Activated CD4-positive, alpha-beta T cell treated with anti-CD3 and anti-CD28 coated beads for 4 hours (primary cell): ENCODE results near the gene PCNT.
"Not testable (repeated sequence)": the region's sequence is repeated elsewhere in the genome, so short reads cannot be mapped to it uniquely, and the experiment has no call there.

ENCODE experiments used
- DNase-seq, 2 donors: peaks; one replicate each; pipeline ENCODE4 v3.0.0-alpha.2; 2020

PCNT gene

GRCh38 chr21:46388206-46388880, 64.4 kb downstream of the PCNT start:
- DNase-seq, result no peak

GRCh38 chr21:46388896-46389295, 64.9 kb downstream of the PCNT start:
- DNase-seq, result no peak

- no peak for DNase-seq
Observed at GRCh38 chr21:46390603-46391545, 66.9 kb downstream of the PCNT start.

GRCh38 chr21:46391773-46392172, 67.8 kb downstream of the PCNT start:
- no peak for DNase-seq

- no peak for DNase-seq
Observed at GRCh38 chr21:46392921-46393320, 69.0 kb downstream of the PCNT start.

- DNase-seq, result no peak
Observed at GRCh38 chr21:46393451-46393940, 69.5 kb downstream of the PCNT start.

GRCh38 chr21:46393941-46394594, 70.1 kb downstream of the PCNT start:
- no peak for DNase-seq

- no peak for DNase-seq
Observed at GRCh38 chr21:46394595-46395104, 70.7 kb downstream of the PCNT start.

- DNase-seq, result no peak
Observed at GRCh38 chr21:46397211-46397905, 73.4 kb downstream of the PCNT start.

- no peak for DNase-seq
Observed at GRCh38 chr21:46397993-46398392, 74.0 kb downstream of the PCNT start.

GRCh38 chr21:46399129-46399528, 75.2 kb downstream of the PCNT start:
- no peak for DNase-seq

- no peak for DNase-seq
Observed at GRCh38 chr21:46399686-46400085, 75.7 kb downstream of the PCNT start.

- DNase-seq, result no peak
Observed at GRCh38 chr21:46401186-46401910, 77.4 kb downstream of the PCNT start.

- DNase-seq, result no peak
Observed at GRCh38 chr21:46402421-46402820, 78.5 kb downstream of the PCNT start.

- DNase-seq, result not testable (repeated sequence)
Observed at GRCh38 chr21:46403234-46403811, 79.4 kb downstream of the PCNT start.

- no peak for DNase-seq
Observed at GRCh38 chr21:46404306-46404705, 80.3 kb downstream of the PCNT start.

- no peak for DNase-seq
Observed at GRCh38 chr21:46406001-46406400, 82.0 kb downstream of the PCNT start.

- DNase-seq, result no peak
Observed at GRCh38 chr21:46409641-46410406, 85.9 kb downstream of the PCNT start.

- DNase-seq, result no peak
Observed at GRCh38 chr21:46410516-46410915, 86.6 kb downstream of the PCNT start.

- DNase-seq, result no peak
Observed at GRCh38 chr21:46411236-46411635, 87.3 kb downstream of the PCNT start.

- DNase-seq, result no peak
Observed at GRCh38 chr21:46411691-46412090, 87.7 kb downstream of the PCNT start.
